AG04450 (cell line): ENCODE results near the gene KLRG1. TPM values are rescaled to one million over a fixed set of nuclear protein-coding genes. Genes with fewer than 3 reads are reported as not detected.

Experiments used
- CTCF ChIA-PET: fragments of 300-600, 350-600 bp; formaldehyde crosslinking; extraction: SDS; loops from one replicate; lab custom pipeline; 2022; ENCODE audit warnings: antibody characterized with exemption, inconsistent platforms; lab: Charles Lee
- POLR2A ChIA-PET: fragments of 350-600 bp; formaldehyde crosslinking; extraction: SDS; loops from one replicate; lab custom pipeline; 2021; ENCODE audit warnings: antibody characterized with exemption, inconsistent platforms; lab: Yijun Ruan, JAX
- DNase-seq: peaks from one replicate; pipeline ENCODE4 v3.0.0-alpha.2; 2011; ENCODE audit warnings: low read depth, low spot score
- H3K27ac ChIP-seq: one replicate; pipeline ENCODE4 v1.5.1; 2012; ENCODE audit warnings: low read depth, low read length, control low read depth
- H3K27me3 ChIP-seq: one replicate; pipeline ENCODE4 v1.6.0; 2012; ENCODE audit warnings: low read length; ENCODE audit not compliant: control insufficient read depth, insufficient read depth
- H3K4me3 ChIP-seq: 2 replicates; pipeline ENCODE4 v1.5.1; 2011; ENCODE audit warnings: mild to moderate bottlenecking, low read depth, low read length, control low read depth
- H3K9me3 ChIP-seq: 2 replicates; pipeline ENCODE4 v1.5.1; 2012; ENCODE audit warnings: low read length; ENCODE audit not compliant: control insufficient read depth, insufficient read depth
- polyA plus RNA-seq: library from polyadenylated mRNA; depleted of rRNA; stranded (reverse); fragments of >200 nt; gene quantifications from 2 replicates; pipeline ENCODE4 v1.2.3, GENCODE V29; 2011
- TF ChIP-seq, protein P1 (sequence below): IDR thresholded peaks from 2 replicates; pipeline ENCODE4 v1.5.1; 2011; ENCODE audit warnings: low read depth, low read length, control low read depth, inconsistent platforms

The KLRG1 gene
- polyA plus RNA-seq, 1 experiment: 1.7 TPM

DNA sequence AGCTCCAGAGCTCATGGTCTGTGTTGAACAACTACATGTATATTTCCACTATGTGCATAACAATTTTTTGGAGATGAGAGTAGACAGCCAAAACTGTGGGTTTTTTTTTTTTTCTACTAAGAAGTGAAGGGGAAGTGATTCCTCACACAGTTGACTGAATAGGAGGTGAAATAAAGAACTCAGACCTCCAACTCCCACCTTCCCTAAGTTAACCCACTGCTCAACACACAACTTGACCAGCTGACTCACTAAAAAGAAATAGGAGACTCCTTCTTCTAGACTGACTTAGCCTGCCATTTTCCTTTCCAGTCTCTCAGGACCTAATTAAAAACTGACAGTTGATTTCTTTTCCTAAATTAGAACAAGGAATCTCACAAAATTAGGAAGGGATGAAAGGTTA, 41.6 kb upstream of the KLRG1 start:
- TF ChIP-seq, protein P1, sequence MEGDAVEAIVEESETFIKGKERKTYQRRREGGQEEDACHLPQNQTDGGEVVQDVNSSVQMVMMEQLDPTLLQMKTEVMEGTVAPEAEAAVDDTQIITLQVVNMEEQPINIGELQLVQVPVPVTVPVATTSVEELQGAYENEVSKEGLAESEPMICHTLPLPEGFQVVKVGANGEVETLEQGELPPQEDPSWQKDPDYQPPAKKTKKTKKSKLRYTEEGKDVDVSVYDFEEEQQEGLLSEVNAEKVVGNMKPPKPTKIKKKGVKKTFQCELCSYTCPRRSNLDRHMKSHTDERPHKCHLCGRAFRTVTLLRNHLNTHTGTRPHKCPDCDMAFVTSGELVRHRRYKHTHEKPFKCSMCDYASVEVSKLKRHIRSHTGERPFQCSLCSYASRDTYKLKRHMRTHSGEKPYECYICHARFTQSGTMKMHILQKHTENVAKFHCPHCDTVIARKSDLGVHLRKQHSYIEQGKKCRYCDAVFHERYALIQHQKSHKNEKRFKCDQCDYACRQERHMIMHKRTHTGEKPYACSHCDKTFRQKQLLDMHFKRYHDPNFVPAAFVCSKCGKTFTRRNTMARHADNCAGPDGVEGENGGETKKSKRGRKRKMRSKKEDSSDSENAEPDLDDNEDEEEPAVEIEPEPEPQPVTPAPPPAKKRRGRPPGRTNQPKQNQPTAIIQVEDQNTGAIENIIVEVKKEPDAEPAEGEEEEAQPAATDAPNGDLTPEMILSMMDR: no peak
- Histone ChIP-seq H3K9me3 (no peaks in the 10 kb centered on the region; the same call in 1 of the 2 replicates), H3K27me3 (no peaks in the 10 kb centered on the region), H3K4me3 (no peak overlapping the region), H3K27ac (no peak overlapping the region)
- CTCF ChIA-PET: interaction anchor here (0.6 to 2.1 kb wide), 4 partner anchors 49 to 266 kb away, joined by 4 to 8 read pairs (median 4); no protein-coding TSS in a partner anchor
- POLR2A ChIA-PET: no interaction called here
- no peak for DNase-seq

DNA sequence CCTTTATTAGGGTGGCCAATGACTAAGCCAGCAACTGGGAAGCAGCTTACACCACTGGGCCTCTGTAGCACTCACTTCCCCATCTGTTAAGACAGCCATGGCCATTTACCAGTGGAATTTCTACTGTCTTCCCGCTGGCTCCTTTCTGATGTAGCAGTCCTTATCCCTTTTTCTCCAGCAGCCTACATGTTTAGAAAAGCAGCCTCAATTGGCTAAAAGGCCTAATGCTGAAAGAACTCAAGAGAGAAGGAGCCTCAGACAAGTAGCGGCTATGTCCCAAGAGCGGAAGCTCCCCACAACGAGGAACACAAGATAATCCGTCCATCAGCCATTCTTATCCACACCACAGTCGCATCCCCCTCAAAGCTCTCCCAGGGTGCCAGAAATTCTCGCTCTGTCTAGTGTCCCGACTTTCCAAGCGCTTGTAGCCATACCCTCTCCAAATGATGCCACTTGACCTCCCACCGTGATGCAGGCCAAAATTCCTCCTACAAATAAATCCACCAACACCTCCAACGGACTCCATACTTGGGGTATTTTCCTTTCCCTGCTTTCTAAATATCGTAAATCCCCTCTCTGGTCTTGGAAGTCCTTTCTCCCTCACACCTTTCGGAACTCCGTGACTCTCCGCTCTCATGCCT, 40.5 kb upstream of the KLRG1 start:
- TF ChIP-seq, protein P1: no peak
- H3K9me3 ChIP-seq: no peaks in the 10 kb centered on the region; the same call in 1 of the 2 replicates
- peak overlapping the region; percentile 92 for H3K4me3 ChIP-seq
- DNase-seq: no peak
- ChIA-PET POLR2A (interaction anchor here (1.0 to 1.2 kb wide), 3 partner anchors 34 to 35 kb away, joined by 4 to 8 read pairs (median 4); partner anchors contain the start of gene PHC1), CTCF (interaction anchor here (0.6 to 4.3 kb wide), 11 partner anchors 10 to 267 kb away, joined by 3 to 31 read pairs (median 4); no protein-coding TSS in a partner anchor)
- H3K27me3 ChIP-seq: no peaks in the 10 kb centered on the region
- H3K27ac ChIP-seq: peak overlapping the region; percentile 99

DNA sequence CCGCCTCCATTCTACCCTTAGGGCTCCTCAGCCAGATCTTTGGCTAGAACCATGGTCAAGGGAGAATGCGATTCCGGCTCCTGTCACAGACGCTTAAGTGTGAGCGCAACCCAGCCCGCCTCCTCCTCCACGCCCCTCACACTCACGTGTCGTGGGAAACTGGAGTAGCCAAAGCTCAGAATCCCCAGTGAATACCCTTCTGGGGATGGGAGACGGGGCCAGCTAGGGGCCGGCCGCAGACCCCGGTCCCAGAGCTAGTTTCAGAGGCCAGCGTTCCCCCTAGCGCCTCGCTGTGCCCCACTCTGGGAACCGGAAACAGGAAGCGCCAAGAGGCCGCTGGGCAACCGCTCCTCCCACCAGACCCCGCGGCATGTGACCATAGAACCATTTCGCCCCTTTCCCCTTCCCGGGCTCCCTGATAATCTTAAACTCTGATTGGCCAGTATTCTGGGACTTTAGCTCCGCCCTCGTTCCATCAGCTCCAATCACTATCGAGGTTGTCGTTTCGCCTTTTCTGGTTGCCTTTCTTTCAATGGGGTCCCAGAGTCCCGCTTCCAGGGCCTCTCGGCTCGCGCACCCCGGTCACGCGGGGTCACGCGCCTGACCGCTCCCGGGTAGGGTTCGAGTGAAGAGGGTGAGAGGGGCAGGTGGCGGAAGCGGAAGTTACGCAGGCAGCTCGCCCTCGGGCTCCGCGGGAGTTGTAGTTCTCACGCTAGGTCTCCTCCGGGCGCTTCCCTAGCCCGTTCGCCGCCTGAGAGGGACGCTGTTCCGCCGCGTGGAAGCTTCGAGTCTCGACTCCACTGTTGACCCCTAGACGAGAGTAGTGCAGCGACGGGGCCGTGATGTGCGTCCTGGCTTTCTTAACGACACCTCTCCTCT, 39.8 kb upstream of the KLRG1 start, which contains the start of gene M6PR:
Gene M6PR, minus strand, starts transcription at position 304 of the 879 bp plus-strand sequence. CDS start 3,241 bp downstream, outside the sequence.
- ChIA-PET POLR2A (interaction anchor here (0.6 to 1.2 kb wide), 5 partner anchors 10 to 780 kb away, joined by 3 to 13 read pairs (median 4); partner anchors contain the start of gene PHC1), CTCF (interaction anchor here (0.6 to 4.3 kb wide), 10 partner anchors 11 to 100 kb away, joined by 3 to 31 read pairs (median 4); no protein-coding TSS in a partner anchor)
- H3K4me3 ChIP-seq: peak within 1 kb of the TSS; percentile 92
- peak; percentile 78 for DNase-seq
- peak within 1 kb of the TSS; percentile 99 for H3K27ac ChIP-seq
- no peaks in the 10 kb centered on the region; the same call in 1 of the 2 replicates for H3K9me3 ChIP-seq
- no peaks in the 10 kb centered on the region for H3K27me3 ChIP-seq
- TF ChIP-seq, protein P1: peak; percentile 60

DNA sequence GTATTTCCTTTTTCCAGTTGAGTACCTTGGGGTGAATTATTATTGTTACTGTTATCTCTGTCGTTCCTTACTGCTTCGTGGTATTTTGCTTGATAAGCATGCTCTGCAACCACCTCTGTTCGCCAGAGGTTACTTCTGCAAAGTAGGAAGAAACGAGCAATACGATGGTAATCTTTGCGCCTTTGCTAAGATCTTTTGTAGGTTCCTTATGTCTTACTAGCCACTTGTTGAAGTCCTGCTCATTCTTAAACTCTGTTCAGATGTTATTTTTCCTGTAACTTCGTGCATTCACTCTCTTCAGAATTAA, 39.2 kb upstream of the KLRG1 start:
- H3K27ac ChIP-seq: peak overlapping the region; percentile 99
- H3K9me3 ChIP-seq: no peaks in the 10 kb centered on the region; the same call in 1 of the 2 replicates
- ChIA-PET POLR2A (interaction anchor here (0.9 to 1.2 kb wide), 3 partner anchors 32 to 36 kb away, joined by 3 to 8 read pairs (median 4); partner anchors contain the start of gene PHC1), CTCF (interaction anchor here (0.8 to 4.3 kb wide), 12 partner anchors 11 to 273 kb away, joined by 3 to 31 read pairs (median 3); no protein-coding TSS in a partner anchor)
- H3K27me3 ChIP-seq: no peaks in the 10 kb centered on the region
- H3K4me3 ChIP-seq: peak overlapping the region; percentile 92
- TF ChIP-seq, protein P1: no peak; the same call in 1 of the 2 replicates
- DNase-seq: no peak
